ENCODE data around the gene ZNF17. TPM values are rescaled to one million over a fixed set of nuclear protein-coding genes. Genes with fewer than 3 reads are reported as not detected.

ZNF17 gene
- total RNA-seq, 6 donors from 2014 or later, result 6.9 to 17.8 (median 11.3) TPM

DNA sequence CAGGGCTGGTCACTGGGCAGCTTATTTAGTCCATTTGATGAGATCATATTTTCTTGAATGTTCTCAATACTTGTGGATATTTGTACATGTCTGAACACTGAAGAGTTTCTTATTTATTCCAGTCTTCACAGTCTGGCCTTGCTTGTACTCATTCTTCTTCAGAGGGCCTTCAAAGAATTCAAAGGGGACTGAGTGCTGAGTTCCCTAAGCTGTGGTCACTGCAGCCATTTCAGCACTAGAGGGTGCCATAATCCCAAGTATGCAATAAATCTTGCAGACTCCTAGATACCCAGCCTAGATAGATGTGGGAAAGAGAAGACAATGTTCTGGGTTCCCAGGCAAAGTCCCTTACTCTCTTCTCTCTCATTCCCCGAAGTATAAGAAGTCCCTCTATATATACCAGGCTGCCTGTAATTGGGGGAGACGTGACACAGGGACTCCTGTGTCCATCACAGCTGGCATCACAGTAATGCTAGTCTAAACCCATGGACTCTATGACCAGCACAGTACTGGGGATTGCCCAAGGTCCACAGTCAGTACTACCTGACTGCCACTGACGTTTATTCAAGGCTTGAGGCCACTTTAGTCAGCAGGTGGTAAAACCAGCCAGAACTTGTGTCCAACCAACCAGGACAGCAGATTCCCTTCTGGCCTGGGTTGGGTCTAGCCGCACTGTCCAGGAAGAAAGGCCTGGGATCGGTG lies 54.9 kb downstream of the ZNF17 start:
- Histone ChIP-seq H3K9me3 (peaks cover 57 to 85% (median 78%) of the 10 kb centered on the region in 4 donors), H3K36me3 (peaks cover 0 to 9% (median 6%) of the 10 kb centered on the region in 4 donors), H3K27me3 (no peaks in the 10 kb centered on the region), H3K4me3 (no peak overlapping the region), H3K4me1 (no peaks in the 10 kb centered on the region), H3K27ac (no peak overlapping the region)
- no peak for ATAC-seq (ENCODE audit: low FRiP score in 2 of 2)
- no peak for DNase-seq
- no peak for TF ChIP-seq EP300 (IDR thresholded peaks at IDR 0.05)
- WGBS, 2 donors, result 82 to 85% methylated on average over 5 of the region's 5 CpGs

DNA sequence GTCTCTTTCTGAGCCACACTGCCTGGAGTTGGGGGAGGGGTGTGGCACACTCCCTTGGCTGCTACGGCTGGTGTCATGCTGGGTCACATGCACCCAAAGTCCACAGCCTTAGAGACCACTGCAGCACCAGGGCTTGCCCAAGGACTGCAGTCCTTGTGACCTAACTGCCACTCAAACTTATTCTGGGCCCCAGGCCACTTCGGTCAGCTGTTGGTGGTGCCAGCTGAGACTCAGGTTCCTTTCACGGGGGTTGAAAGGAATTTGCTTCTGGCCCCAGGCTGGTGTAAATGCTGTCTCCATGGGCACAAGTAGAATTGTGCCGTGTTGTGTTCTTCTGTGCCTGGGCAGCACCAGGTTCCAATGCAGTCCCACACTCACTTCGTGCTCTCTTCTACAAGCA lies 55.5 kb downstream of the ZNF17 start:
- peaks cover 0 to 9% (median 6%) of the 10 kb centered on the region in 4 donors for H3K36me3 ChIP-seq
- no peak overlapping the region for H3K27ac ChIP-seq
- TF ChIP-seq EP300 (IDR thresholded peaks at IDR 0.05) (no peak), POLR2AphosphoS5 (IDR thresholded peaks at IDR 0.05) (no peak), POLR2A (IDR thresholded peaks at IDR 0.05) (no peak)
- TF ChIP-seq, protein P1, sequence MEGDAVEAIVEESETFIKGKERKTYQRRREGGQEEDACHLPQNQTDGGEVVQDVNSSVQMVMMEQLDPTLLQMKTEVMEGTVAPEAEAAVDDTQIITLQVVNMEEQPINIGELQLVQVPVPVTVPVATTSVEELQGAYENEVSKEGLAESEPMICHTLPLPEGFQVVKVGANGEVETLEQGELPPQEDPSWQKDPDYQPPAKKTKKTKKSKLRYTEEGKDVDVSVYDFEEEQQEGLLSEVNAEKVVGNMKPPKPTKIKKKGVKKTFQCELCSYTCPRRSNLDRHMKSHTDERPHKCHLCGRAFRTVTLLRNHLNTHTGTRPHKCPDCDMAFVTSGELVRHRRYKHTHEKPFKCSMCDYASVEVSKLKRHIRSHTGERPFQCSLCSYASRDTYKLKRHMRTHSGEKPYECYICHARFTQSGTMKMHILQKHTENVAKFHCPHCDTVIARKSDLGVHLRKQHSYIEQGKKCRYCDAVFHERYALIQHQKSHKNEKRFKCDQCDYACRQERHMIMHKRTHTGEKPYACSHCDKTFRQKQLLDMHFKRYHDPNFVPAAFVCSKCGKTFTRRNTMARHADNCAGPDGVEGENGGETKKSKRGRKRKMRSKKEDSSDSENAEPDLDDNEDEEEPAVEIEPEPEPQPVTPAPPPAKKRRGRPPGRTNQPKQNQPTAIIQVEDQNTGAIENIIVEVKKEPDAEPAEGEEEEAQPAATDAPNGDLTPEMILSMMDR (IDR thresholded peaks at IDR 0.05), result no peak
- WGBS, 2 donors, result 95 to 100% methylated on average over 3 to 5 of the region's 5 CpGs
- H3K9me3 ChIP-seq, result peaks cover 59 to 90% (median 80%) of the 10 kb centered on the region in 4 donors
- H3K4me1 ChIP-seq, result no peaks in the 10 kb centered on the region
- DNase-seq (no peak), ATAC-seq (ENCODE audit: low FRiP score in 2 of 2) (no peak)
- no peak overlapping the region for H3K4me3 ChIP-seq
- no peaks in the 10 kb centered on the region for H3K27me3 ChIP-seq

Small RNA genes lying within 50 kb of the gene (small RNA-seq; reads per million reads assigned to genes)
- 0 reads per million in 4 donors for gene VN1R107P

Other genes starting within 250 kb of the ZNF17 start
- not detected for gene DUXA, start 243.7 kb upstream of the ZNF17 start, total RNA-seq
- gene ZNF264, start 219.7 kb upstream of the ZNF17 start, total RNA-seq, result 10 to 100 TPM; 35.1 to 60.1 (median 42.9) TPM
- gene AURKC, start 180.1 kb upstream of the ZNF17 start, total RNA-seq, result 1 to 10 TPM in 2 of 6 donors, under 1 TPM in 2, not detected in 2; 0.84 to 2.1 (median 1.1) TPM
- 10 to 100 TPM; 10.5 to 18.8 (median 12.8) TPM for gene ZNF805, start 170.5 kb upstream of the ZNF17 start, total RNA-seq
- gene ZNF460, start 130.7 kb upstream of the ZNF17 start, total RNA-seq, result 10 to 100 TPM; 37.6 to 88.0 (median 53.6) TPM
- gene ZNF543, start 90.7 kb upstream of the ZNF17 start, total RNA-seq, result 10 to 100 TPM in 1 of 6 donors, 1 to 10 TPM in 5; 3.4 to 10.5 (median 6.0) TPM
- 1 to 10 TPM; 2.1 to 8.8 (median 7.3) TPM for gene ZNF304, start 59.9 kb upstream of the ZNF17 start, total RNA-seq
- gene TRAPPC2B, start 47.6 kb upstream of the ZNF17 start, total RNA-seq, result 10 to 100 TPM in 4 of 6 donors, 1 to 10 TPM in 2; 6.2 to 29.3 (median 12.8) TPM
- gene ZNF547, start 47.6 kb upstream of the ZNF17 start, total RNA-seq, result 1 to 10 TPM in 5 of 6 donors, under 1 TPM in 1; 0.89 to 9.4 (median 3.2) TPM
- 10 to 100 TPM; 12.6 to 23.9 (median 17.0) TPM for gene ZNF548, start 21.3 kb upstream of the ZNF17 start, total RNA-seq
- 10 to 100 TPM in 2 of 6 donors, 1 to 10 TPM in 4; 6.9 to 16.1 (median 9.0) TPM for gene ZNF749, start 24.2 kb downstream of the ZNF17 start, total RNA-seq
- gene VN1R1, start 46.0 kb downstream of the ZNF17 start, total RNA-seq, result 1 to 10 TPM in 1 of 6 donors, under 1 TPM in 4, not detected in 1; 0.17 to 2.1 (median 0.91) TPM
- 10 to 100 TPM in 1 of 6 donors, 1 to 10 TPM in 5; 4.3 to 17.3 (median 6.8) TPM for gene ZNF772, start 66.4 kb downstream of the ZNF17 start, total RNA-seq
- 10 to 100 TPM in 3 of 6 donors, 1 to 10 TPM in 3; 7.0 to 20.4 (median 9.7) TPM for gene ZNF419, start 76.6 kb downstream of the ZNF17 start, total RNA-seq
- gene ZNF773, start 88.8 kb downstream of the ZNF17 start, total RNA-seq, result 10 to 100 TPM in 2 of 6 donors, 1 to 10 TPM in 4; 5.0 to 12.5 (median 8.0) TPM
- 1 to 10 TPM; 1.8 to 8.4 (median 5.4) TPM for gene ZNF549, start 116.2 kb downstream of the ZNF17 start, total RNA-seq
- gene ZNF550, start 148.7 kb downstream of the ZNF17 start, total RNA-seq, result 10 to 100 TPM in 1 of 6 donors, 1 to 10 TPM in 5; 4.3 to 11.1 (median 7.4) TPM
- gene ZNF416, start 167.8 kb downstream of the ZNF17 start, total RNA-seq, result 1 to 10 TPM in 5 of 6 donors, under 1 TPM in 1; 0.55 to 6.1 (median 3.6) TPM
- 1 to 10 TPM in 5 of 6 donors, under 1 TPM in 1; 0.78 to 3.3 (median 2.6) TPM for gene ZIK1, start 173.0 kb downstream of the ZNF17 start, total RNA-seq
- gene ZNF530, start 188.7 kb downstream of the ZNF17 start, total RNA-seq, result 1 to 10 TPM; 1.7 to 7.3 (median 3.0) TPM
- gene ZNF134, start 203.1 kb downstream of the ZNF17 start, total RNA-seq, result 10 to 100 TPM; 11.5 to 18.5 (median 16.1) TPM
- 10 to 100 TPM in 3 of 6 donors, 1 to 10 TPM in 3; 7.1 to 16.4 (median 11.0) TPM for gene ZNF211, start 222.0 kb downstream of the ZNF17 start, total RNA-seq